Activated gamma-delta T cell (primary cell): Measurements from ENCODE around the gene NECAP2.
A peak's percentile ranks its signal among the peaks of the same experiment; 100 is the strongest.
"Not testable (repeated sequence)": the region's sequence is repeated elsewhere in the genome, so short reads cannot be mapped to it uniquely, and the experiment has no call there.

Experiments
- DNase-seq: peaks from one replicate; lab custom pipeline; 2025; lab: John Stamatoyannopoulos, UW

The NECAP2 gene

GRCh38 chr1:16498047-16498446, 57.5 kb downstream of the NECAP2 start:
- not testable (repeated sequence) for DNase-seq

GRCh38 chr1:16498573-16499413, 58.3 kb downstream of the NECAP2 start:
- peak; percentile 80 for DNase-seq

GRCh38 chr1:16500466-16500865, 59.9 kb downstream of the NECAP2 start:
- not testable (repeated sequence) for DNase-seq

GRCh38 chr1:16500975-16501374, 60.5 kb downstream of the NECAP2 start:
- not testable (repeated sequence) for DNase-seq

GRCh38 chr1:16501446-16501845, 60.9 kb downstream of the NECAP2 start:
- DNase-seq: not testable (repeated sequence)

GRCh38 chr1:16503494-16503893, 63.0 kb downstream of the NECAP2 start:
- no peak for DNase-seq

GRCh38 chr1:16505870-16506269, 65.3 kb downstream of the NECAP2 start:
- DNase-seq: not testable (repeated sequence)

GRCh38 chr1:16506364-16507136, 66.0 kb downstream of the NECAP2 start:
- DNase-seq: not testable (repeated sequence)

- DNase-seq: not testable (repeated sequence)
Observed at GRCh38 chr1:16508861-16509445, 68.4 kb downstream of the NECAP2 start.
